ENCODE results near the gene SYT11.

GRCh38 chr1:155859881-155860871 is 809 bp downstream of the SYT11 start:
- TF ChIP-seq EZH2 (IDR thresholded peaks at IDR 0.05) (no peak), CTCF (IDR thresholded peaks at IDR 0.05) (no peak)

Measured in neural progenitor cell (in vitro differentiated cells).